Mucosa of stomach (tissue), 1 donor: Measurements from ENCODE around the gene YY1.
A peak's percentile ranks its signal among the peaks of the same experiment; 100 is the strongest.

ENCODE experiments used
- H3K27me3 ChIP-seq: one replicate; pipeline ENCODE4 v1.7.0; 2013; ENCODE audit warnings: mild to moderate bottlenecking, low read length; ENCODE audit not compliant: control insufficient read depth, insufficient read depth
- H3K36me3 ChIP-seq: one replicate; pipeline ENCODE4 v1.7.0; 2013; ENCODE audit warnings: low read length; ENCODE audit not compliant: control insufficient read depth, insufficient read depth
- H3K4me1 ChIP-seq: one replicate; pipeline ENCODE4 v1.7.0; 2013; ENCODE audit warnings: mild to moderate bottlenecking, low read length; ENCODE audit not compliant: control insufficient read depth, insufficient read depth
- H3K4me3 ChIP-seq: one replicate; pipeline ENCODE4 v1.7.0; 2013; ENCODE audit warnings: low read length
- H3K9ac ChIP-seq: one replicate; pipeline ENCODE4 v1.7.0; 2013; ENCODE audit warnings: mild to moderate bottlenecking, low read length, moderate library complexity
- H3K9me3 ChIP-seq: one replicate; pipeline ENCODE4 v1.7.0; 2013; ENCODE audit warnings: mild to moderate bottlenecking, low read length, moderate library complexity; ENCODE audit not compliant: control insufficient read depth
- donor health status: Pancreatic carcinoma.

YY1 gene

DNA sequence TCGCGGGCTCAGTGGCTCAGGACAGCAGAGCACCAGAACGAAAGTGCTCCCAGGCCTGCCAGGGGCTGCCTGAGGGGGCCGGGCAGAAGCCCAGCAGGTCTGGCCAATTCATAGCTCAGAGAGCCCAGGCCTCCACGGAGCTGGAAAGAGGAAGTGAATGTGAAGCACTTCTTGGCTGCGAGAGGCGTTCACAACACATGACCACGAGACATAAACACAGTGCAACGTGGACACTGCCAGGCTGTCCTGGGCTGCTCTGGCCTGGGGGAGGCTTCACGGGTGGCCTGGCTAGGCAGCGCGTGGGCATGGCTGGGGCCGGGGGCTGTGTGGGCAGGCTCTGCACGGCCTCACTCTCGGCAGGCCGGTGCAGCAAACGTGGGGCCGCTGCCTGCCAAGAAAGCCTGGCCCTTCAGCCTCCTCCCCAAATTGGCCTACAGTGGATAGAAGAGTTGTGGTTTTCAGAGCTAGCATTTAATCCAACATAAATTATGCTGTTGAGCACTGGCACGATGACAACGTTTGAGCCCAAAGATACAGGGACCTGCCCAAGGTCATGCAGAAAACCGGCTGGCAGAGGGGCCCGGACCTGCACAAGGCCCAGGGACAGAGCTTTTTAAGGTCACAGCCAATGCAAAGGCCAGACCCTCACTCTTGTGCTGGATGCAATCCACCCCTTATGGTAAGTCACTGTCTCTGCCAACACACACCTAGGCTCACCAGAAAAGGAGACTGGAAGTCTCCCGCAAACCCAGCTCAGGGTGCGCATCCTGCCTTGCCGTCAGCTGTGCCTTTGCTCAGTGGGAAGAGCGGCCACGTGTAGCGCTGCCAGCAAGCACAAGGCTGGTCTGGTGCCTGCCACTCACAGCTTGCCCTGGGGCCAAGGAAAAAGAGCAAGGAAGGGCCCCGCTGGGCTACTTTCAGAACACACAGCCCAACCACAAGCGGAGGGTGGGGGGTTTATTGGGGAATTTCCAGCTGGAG, 58.7 kb downstream of the YY1 start:
- no peak overlapping the region for H3K9ac ChIP-seq
- H3K9me3 ChIP-seq, result no peaks in the 10 kb centered on the region
- no peaks in the 10 kb centered on the region for H3K36me3 ChIP-seq
- H3K4me1 ChIP-seq, result peaks cover 13% of the 10 kb centered on the region
- no peak overlapping the region for H3K4me3 ChIP-seq
- no peaks in the 10 kb centered on the region for H3K27me3 ChIP-seq

GRCh38 chr14:100298551-100299237, 59.8 kb downstream of the YY1 start:
- Histone ChIP-seq H3K36me3 (no peaks in the 10 kb centered on the region), H3K4me3 (no peak overlapping the region), H3K9me3 (no peaks in the 10 kb centered on the region), H3K9ac (no peak overlapping the region), H3K4me1 (peaks cover 22% of the 10 kb centered on the region), H3K27me3 (no peaks in the 10 kb centered on the region)

DNA sequence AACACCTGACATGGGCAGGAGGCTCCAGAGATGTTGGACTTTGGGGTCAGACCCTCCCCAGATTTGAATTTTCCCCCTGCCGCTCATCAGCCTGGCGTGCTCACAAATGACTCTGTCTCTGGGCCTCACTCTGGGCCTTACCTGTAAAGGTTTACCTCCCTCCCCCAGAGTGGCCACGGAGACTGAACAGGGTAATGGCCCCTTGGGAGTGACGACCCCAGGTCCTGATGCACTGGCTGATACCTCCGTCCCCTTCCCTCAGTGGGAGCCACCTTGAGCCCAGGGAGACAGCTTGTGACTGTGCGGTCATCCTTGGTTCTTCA, 60.3 kb downstream of the YY1 start:
- Histone ChIP-seq H3K4me3 (no peak overlapping the region), H3K9me3 (no peaks in the 10 kb centered on the region), H3K36me3 (no peaks in the 10 kb centered on the region), H3K9ac (no peak overlapping the region), H3K4me1 (peaks cover 26% of the 10 kb centered on the region), H3K27me3 (no peaks in the 10 kb centered on the region)

DNA sequence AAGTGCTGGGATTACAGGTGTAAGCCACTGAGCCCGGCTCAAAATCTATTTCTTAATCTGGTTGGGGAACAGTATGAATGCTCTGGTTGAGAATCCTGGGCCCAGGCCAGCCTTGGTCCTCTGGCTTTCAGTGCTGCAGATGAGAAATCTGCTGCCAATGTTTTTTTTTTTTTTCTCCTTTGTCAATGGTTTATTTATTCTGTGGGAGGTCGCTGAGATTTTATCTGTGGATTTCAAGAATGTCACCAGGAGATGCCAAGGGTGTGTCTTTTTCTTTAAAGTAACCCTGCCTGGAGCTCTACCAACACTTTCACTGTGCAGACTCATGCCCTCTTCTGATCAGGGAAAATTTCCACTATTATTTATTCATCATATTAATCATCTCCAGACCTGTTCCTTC, 63.7 kb downstream of the YY1 start:
- Histone ChIP-seq H3K36me3 (no peaks in the 10 kb centered on the region), H3K9me3 (no peaks in the 10 kb centered on the region), H3K4me1 (peaks cover 34% of the 10 kb centered on the region)

DNA sequence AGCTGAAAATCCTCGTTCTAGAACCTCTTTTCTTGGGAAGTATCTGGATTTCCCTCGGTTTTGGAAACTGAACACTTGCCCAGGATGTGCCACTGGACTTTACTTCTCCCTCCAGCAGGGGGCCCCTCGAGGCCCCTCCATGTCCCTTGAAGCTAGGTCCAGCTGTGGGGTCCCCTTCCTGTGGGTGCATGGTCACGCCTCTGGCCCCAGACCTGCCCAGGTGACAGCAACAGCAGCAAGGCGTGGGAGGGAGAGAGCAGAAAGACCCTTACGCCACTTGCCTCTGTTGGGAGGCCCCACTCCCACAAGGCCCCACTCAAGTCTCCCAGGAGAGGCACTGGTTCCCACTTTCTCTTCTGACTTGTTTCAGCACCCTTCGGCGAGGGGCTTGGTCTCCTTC, 64.2 kb downstream of the YY1 start:
- no peaks in the 10 kb centered on the region for H3K36me3 ChIP-seq
- H3K9ac ChIP-seq, result no peak overlapping the region
- H3K9me3 ChIP-seq, result no peaks in the 10 kb centered on the region
- H3K4me1 ChIP-seq, result peaks cover 37% of the 10 kb centered on the region
- no peaks in the 10 kb centered on the region for H3K27me3 ChIP-seq
- no peak overlapping the region for H3K4me3 ChIP-seq

More for the DNA sequence above, 63.7 kb downstream of the YY1 start:
- H3K27me3 ChIP-seq, result no peaks in the 10 kb centered on the region
- H3K9ac ChIP-seq, result no peak overlapping the region
- H3K4me3 ChIP-seq, result no peak overlapping the region

DNA sequence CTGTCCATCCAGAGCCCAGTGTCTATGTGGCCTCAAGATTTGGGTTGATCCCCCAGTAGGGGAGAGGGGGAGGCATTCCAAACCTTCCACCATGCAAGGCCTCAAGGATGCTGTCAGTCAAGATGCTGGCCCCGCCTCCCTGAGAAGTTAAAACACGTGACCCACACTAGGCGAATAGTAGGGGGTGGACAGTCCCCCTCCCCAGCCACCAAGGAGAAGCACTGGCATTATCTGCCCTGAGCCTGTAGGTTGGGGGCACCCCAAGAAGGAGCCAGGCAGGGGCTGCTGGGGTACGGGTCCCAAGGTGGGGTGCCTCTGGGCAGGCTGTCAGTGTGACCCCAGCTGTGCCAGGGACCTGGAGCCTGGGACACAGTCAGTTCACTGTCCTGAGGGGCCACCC, 65.0 kb downstream of the YY1 start:
- H3K4me1 ChIP-seq, result peaks cover 39% of the 10 kb centered on the region
- no peaks in the 10 kb centered on the region for H3K9me3 ChIP-seq
- H3K9ac ChIP-seq, result peak overlapping the region; percentile 56
- H3K27me3 ChIP-seq, result no peaks in the 10 kb centered on the region
- H3K36me3 ChIP-seq, result no peaks in the 10 kb centered on the region
- H3K4me3 ChIP-seq, result no peak overlapping the region

GRCh38 chr14:100304825-100305323, 65.9 kb downstream of the YY1 start:
- peaks cover 39% of the 10 kb centered on the region for H3K4me1 ChIP-seq
- H3K36me3 ChIP-seq, result no peaks in the 10 kb centered on the region
- H3K9ac ChIP-seq, result peak overlapping the region; percentile 56
- no peaks in the 10 kb centered on the region for H3K9me3 ChIP-seq
- H3K4me3 ChIP-seq, result no peak overlapping the region
- no peaks in the 10 kb centered on the region for H3K27me3 ChIP-seq

GRCh38 chr14:100305324-100306100, 66.6 kb downstream of the YY1 start:
- no peak overlapping the region for H3K4me3 ChIP-seq
- peaks cover 39% of the 10 kb centered on the region for H3K4me1 ChIP-seq
- no peaks in the 10 kb centered on the region for H3K9me3 ChIP-seq
- no peaks in the 10 kb centered on the region for H3K36me3 ChIP-seq
- no peaks in the 10 kb centered on the region for H3K27me3 ChIP-seq
- peak overlapping the region; percentile 59 for H3K9ac ChIP-seq

DNA sequence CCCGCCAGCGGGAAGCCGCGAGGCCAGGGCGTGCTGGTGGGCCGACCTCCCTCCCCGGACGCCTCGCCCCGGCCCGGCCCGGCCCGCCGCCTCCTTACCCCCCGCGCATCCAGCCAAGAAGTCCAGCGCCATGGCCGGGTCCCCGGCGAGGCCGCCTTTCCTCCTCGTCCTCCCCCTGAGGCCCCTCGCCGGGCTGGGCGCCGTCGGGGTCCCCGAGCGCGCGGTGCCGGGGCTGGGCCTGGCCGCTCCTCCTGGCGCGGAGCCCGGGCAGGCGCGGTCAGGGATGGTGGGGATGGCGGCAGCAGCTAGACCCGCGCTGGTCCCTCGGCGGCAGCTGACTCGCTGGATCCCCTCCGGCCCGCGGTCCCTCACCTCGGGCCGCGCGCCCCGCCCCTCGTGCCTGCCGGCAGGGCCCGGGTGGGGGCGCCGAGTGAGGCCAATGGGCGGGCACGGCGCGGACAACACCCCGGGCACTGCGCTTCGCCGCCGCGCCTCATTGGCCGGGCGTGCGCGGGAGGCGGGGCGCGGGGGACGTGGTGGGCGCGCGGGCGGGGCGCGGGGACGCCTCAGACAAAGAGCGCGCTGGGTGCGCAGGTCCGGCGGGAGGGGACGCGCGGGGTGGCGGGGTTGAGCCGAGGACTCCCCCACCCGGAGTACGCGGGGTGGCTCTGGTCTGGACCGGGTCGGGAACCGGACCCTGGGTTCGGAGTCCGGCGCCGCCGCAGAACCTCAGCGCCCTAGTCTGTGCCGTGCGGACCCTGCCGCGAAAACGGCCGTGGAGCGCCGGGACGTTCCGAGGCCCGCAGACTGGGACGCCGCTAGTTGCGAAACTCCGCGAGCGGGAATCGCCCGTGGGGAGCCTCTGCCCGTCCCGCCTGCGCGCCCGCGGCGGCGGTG, 67.4 kb downstream of the YY1 start, which contains the start of gene SLC25A29:
Gene SLC25A29, minus strand, starts transcription at position 344 of the 897 bp plus-strand sequence. Its CDS starts 212 bp downstream, at position 132.
- Histone ChIP-seq H3K36me3 (no peaks in the 10 kb centered on the region), H3K9me3 (no peaks in the 10 kb centered on the region), H3K27me3 (peaks cover 5% of the 10 kb centered on the region), H3K4me3 (peak within 1 kb of the TSS; percentile 55), H3K4me1 (peaks cover 39% of the 10 kb centered on the region), H3K9ac (peak within 1 kb of the TSS; percentile 75)

DNA sequence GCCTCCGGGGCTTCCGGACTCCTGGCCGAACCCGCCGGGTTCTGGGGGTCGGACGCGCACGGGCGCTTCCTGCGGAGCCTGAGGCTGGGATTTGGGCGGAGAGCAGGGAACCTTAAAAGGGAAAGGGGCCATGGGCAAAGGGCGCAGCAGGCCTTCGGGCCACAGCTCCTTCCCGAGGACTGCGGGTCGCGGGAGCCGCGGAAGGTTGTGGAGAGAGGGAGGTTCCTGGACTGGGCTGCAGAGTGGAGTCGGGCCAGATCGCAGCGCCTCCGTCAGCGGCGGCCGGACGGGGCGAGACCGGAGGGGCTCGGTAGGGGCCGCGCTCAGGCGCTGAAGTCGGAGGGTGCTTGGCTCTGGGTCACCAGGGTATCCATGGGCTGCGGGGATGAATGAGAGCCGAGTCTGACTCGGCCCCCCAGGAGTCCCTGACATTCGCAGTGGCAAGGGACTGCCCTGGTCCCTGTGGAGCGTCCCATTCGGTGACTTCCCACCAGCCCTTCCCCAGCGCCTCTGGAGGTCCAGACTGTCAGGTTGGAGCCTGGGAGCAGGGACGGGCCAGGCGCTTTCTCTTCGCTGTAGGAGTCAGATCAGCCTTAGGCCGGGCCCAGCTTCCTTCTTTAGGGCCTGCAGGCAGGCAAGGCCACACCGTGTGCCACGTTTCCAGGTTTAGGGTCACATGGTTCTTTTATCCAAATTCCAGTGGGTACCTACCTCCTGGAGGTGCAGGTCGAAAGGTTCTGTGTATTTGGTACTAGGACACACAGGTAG, 68.2 kb downstream of the YY1 start:
- Histone ChIP-seq H3K27me3 (peaks cover 8% of the 10 kb centered on the region), H3K4me1 (peaks cover 39% of the 10 kb centered on the region), H3K9ac (peak overlapping the region; percentile 75), H3K9me3 (no peaks in the 10 kb centered on the region), H3K36me3 (no peaks in the 10 kb centered on the region), H3K4me3 (peak overlapping the region; percentile 55)
